HepG2 (cell line): ENCODE measurements around the gene FGFBP1. TPM values are rescaled to one million over a fixed set of nuclear protein-coding genes. Genes with fewer than 3 reads are reported as not detected.

ENCODE experiments used
- ATAC-seq: fragments of 200-7000 bp; cut with Tn5 transposase; 3 replicates; pipeline ENCODE4 v1.9.1; 2020; ENCODE audit warnings: mild to moderate bottlenecking, moderate library complexity
- BruUV-seq: library from RNA; stranded (reverse); fragments of 400-500 nt; replicated peaks from 2 replicates; lab custom pipeline; 2021; lab: Mats Ljungman, UMichigan
- CTCF ChIA-PET: fragments of 300-600 bp; formaldehyde crosslinking; extraction: SDS; loops from one replicate; lab custom pipeline; 2021; ENCODE audit warnings: low total read pairs, inconsistent platforms, low intra/inter-chr PET ratio; lab: Yijun Ruan, JAX
- POLR2A ChIA-PET: fragments of 350-600 bp; sonication (Branson Sonifier 250); formaldehyde crosslinking; loops from one replicate; lab custom pipeline; 2020; ENCODE audit warnings: antibody characterized with exemption, inconsistent platforms; lab: Yijun Ruan, JAX
- DNase-seq: peaks from one replicate; pipeline ENCODE4 v3.0.0-alpha.2; 2015; ENCODE audit warnings: low spot score
- FAIRE-seq: peaks from 3 replicates; lab custom pipeline; 2011; peaks lifted over from hg19 to GRCh38; lab: Jason Lieb, UNC
- H2AFZ ChIP-seq: one replicate; pipeline ENCODE4 v1.6.1; 2011; ENCODE audit warnings: low read length, inconsistent platforms
- H3K27ac ChIP-seq: fragments of 300-600 bp; 3 replicates; pipeline ENCODE4 v1.8.0; 2011; ENCODE audit warnings: mixed run types, mild to moderate bottlenecking, mixed read lengths, low read length, inconsistent platforms; ENCODE audit not compliant: insufficient read depth; ENCODE audit errors: extremely low read length
- H3K27me3 ChIP-seq, 2 experiments: fragments of 200-600 bp in 1 of 2; 2 replicates in 1 of 2; 3 replicates in 1 of 2; pipeline versions ENCODE4 v1.6.0 to v1.8.0; 2011; ENCODE audit warnings: low read length in 2 of 2, mild to moderate bottlenecking in 2 of 2, moderate library complexity in 2 of 2, inconsistent platforms in 1 of 2; ENCODE audit not compliant: insufficient read depth in 2 of 2, control insufficient read depth in 1 of 2
- H3K36me3 ChIP-seq, 2 experiments: fragments of 200-600 bp in 1 of 2; replicated peaks in 1 of 2; 2 replicates in 1 of 2; 3 replicates in 1 of 2; pipeline versions ENCODE4 v1.5.1 to v1.8.0; 2011; ENCODE audit warnings: low read length in 2 of 2, inconsistent platforms in 1 of 2; ENCODE audit not compliant: insufficient read depth in 2 of 2, control insufficient read depth in 1 of 2
- H3K4me1 ChIP-seq: 2 replicates; pipeline ENCODE4 v1.5.1; 2012; ENCODE audit warnings: low read length, inconsistent platforms; ENCODE audit not compliant: insufficient read depth
- H3K4me2 ChIP-seq: 2 replicates; pipeline ENCODE4 v1.6.0; 2011; ENCODE audit warnings: low read depth, low read length, inconsistent platforms
- H3K4me3 ChIP-seq, 3 experiments: fragments of 200-600 bp in 1 of 3; sonication (generic), shearing (Covaris generic) in 1 of 3; replicated peaks in 1 of 3; 2 replicates each; pipeline ENCODE4 v1.5.1; 2011 to 2016; ENCODE audit warnings: low read length in 3 of 3, inconsistent platforms in 2 of 3, low read depth in 2 of 3, mild to moderate bottlenecking in 2 of 3, control low read depth in 1 of 3, mixed read lengths in 1 of 3; ENCODE audit not compliant: insufficient read depth in 1 of 3
- H3K79me2 ChIP-seq: one replicate; pipeline ENCODE4 v1.6.1; 2011; ENCODE audit warnings: low read length, inconsistent platforms; ENCODE audit not compliant: insufficient read depth
- H3K9ac ChIP-seq: 2 replicates; pipeline ENCODE4 v1.6.0; 2011; ENCODE audit warnings: mild to moderate bottlenecking, low read depth, low read length, inconsistent platforms; ENCODE audit not compliant: insufficient read depth
- H3K9me3 ChIP-seq: 2 replicates; pipeline ENCODE4 v1.5.1; 2012; ENCODE audit warnings: mild to moderate bottlenecking, low read length
- H4K20me1 ChIP-seq: 2 replicates; pipeline ENCODE4 v1.6.0; 2011; ENCODE audit warnings: inconsistent platforms, mild to moderate bottlenecking, low read length, moderate library complexity; ENCODE audit not compliant: insufficient read depth
- CTCF ChIP-seq: sonication (generic); formaldehyde crosslinking; IDR thresholded peaks from 2 replicates; pipeline ENCODE4 v1.5.0; 2020; ENCODE audit warnings: mild to moderate bottlenecking, missing genetic modification reagents, moderate library complexity
- FUBP1 ChIP-seq: sonication (generic); formaldehyde crosslinking; IDR thresholded peaks from 2 replicates; pipeline ENCODE4 v1.5.1; 2020; ENCODE audit warnings: missing genetic modification reagents, mild to moderate bottlenecking, borderline replicate concordance
- HNRNPLL ChIP-seq: fragments of 200-400 bp; formaldehyde crosslinking; IDR thresholded peaks from 2 replicates; pipeline ENCODE4 v1.6.1; 2017; ENCODE audit warnings: mild to moderate bottlenecking, low read depth, low read length; ENCODE audit not compliant: poor library complexity, severe bottlenecking
- KAT7 ChIP-seq: IDR thresholded peaks from 2 replicates; pipeline ENCODE4 v1.6.1; 2018; ENCODE audit warnings: borderline replicate concordance, missing compliant biosample characterization
- KDM1A ChIP-seq: IDR thresholded peaks from 2 replicates; pipeline ENCODE4 v1.6.1; 2016; ENCODE audit warnings: missing compliant biosample characterization
- MTERF4 ChIP-seq: sonication (generic); formaldehyde crosslinking; IDR thresholded peaks from 2 replicates; pipeline ENCODE4 v1.8.0; 2023; ENCODE audit warnings: mild to moderate bottlenecking, missing genetic modification reagents
- ZBTB8A ChIP-seq: sonication (generic); formaldehyde crosslinking; IDR thresholded peaks from 2 replicates; pipeline ENCODE4 v1.4.0; 2020; ENCODE audit warnings: mild to moderate bottlenecking, low read depth, missing genetic modification reagents, borderline replicate concordance
- WGBS: methylation state at CpG from one replicate; pipeline ENCODE4 v1.1.6; 2017; ENCODE audit warnings: low lambda C conversion rate; 5-methylcytosine and 5-hydroxymethylcytosine counted together
- in situ Hi-C: cut with HindIII; loops from 2 replicates; pipeline ENCODE4 v1.10.0; 2017; ENCODE audit warnings: low pct_unique_long_range_greater_than_20kb; ENCODE audit not compliant: extremely low pct_ligation_motif_present
- intact Hi-C: fragments of 100-400 bp; cut with micrococcal nuclease; formaldehyde crosslinking; loops from one replicate; pipeline ENCODE4 v1.10.0; 2022; ENCODE audit not compliant: unreplicated experiment
- polyA plus RNA-seq, 8 experiments: library from polyadenylated mRNA; depleted of rRNA in 3 of 8; stranded (reverse) in 7 of 8; unstranded in 1 of 8; fragments of >200 nt; fragmentation: Illumina TruSeq in 4 of 8; extraction: Trizol in 4 of 8; gene quantifications; 2 replicates each; pipeline versions ENCODE4 v1.2.1 to v1.2.3, GENCODE V29; 2011 to 2016; ENCODE audit warnings: low read depth in 4 of 8, missing spikeins in 1 of 8, mixed read lengths in 1 of 8; ENCODE audit not compliant: insufficient read depth in 1 of 8
- total RNA-seq, 5 experiments: library from RNA; depleted of rRNA; stranded (reverse); fragments of >200 nt; fragmentation: Illumina TruSeq; extraction: Trizol; gene quantifications; 2 replicates each; pipeline ENCODE4 v1.2.3, GENCODE V29; 2016; ENCODE audit warnings: low read depth in 1 of 5

The FGFBP1 gene
- total and polyA plus RNA-seq, 2 of the 13 experiments (the other 11 are each of a cell fraction or from before 2014, with no cell fraction given), result not detected

GRCh38 chr4:15971068-15971801, 32.7 kb upstream of the FGFBP1 start:
- DNase-seq, result peak; percentile 9
- Histone ChIP-seq H3K79me2 (no peaks in the 10 kb centered on the region), H3K36me3 (no peaks in the 10 kb centered on the region), H3K9ac (no peak overlapping the region), H3K4me2 (no peak overlapping the region), H2AFZ (no peak overlapping the region), H3K27me3 (peaks cover 0 to 2% of the 10 kb centered on the region in 2 experiments; a peak in 1 of 5 replicates), H3K4me1 (no peaks in the 10 kb centered on the region), H4K20me1 (no peaks in the 10 kb centered on the region), H3K27ac (no peak overlapping the region), H3K4me3 (no peak overlapping the region), H3K9me3 (no peaks in the 10 kb centered on the region)
- BruUV-seq, result no TSS peak
- in situ Hi-C loops, result no loop called here
- 32% methylated on average over 5 of the region's 9 CpGs for WGBS
- ChIA-PET CTCF (no interaction called here), POLR2A (no interaction called here)
- TF ChIP-seq CTCF (CRISPR knock-in tag), result 0 out of 2 replicates have a peak, but pooled peaks have one; percentile 6
- TF ChIP-seq KAT7 (CRISPR knock-in tag), result no peak
- FAIRE-seq, result no peak
- peak; percentile 85 for ATAC-seq
- intact Hi-C loops, result no loop called here

- ChIA-PET POLR2A (no interaction called here), CTCF (no interaction called here)
- Histone ChIP-seq H3K4me2 (no peak overlapping the region), H3K36me3 (no peaks in the 10 kb centered on the region), H4K20me1 (no peaks in the 10 kb centered on the region), H3K4me1 (no peaks in the 10 kb centered on the region), H3K79me2 (no peaks in the 10 kb centered on the region), H3K4me3 (no peak overlapping the region), H3K27me3 (no peaks in the 10 kb centered on the region), H3K9me3 (no peaks in the 10 kb centered on the region), H2AFZ (no peak overlapping the region), H3K9ac (no peak overlapping the region), H3K27ac (no peak overlapping the region)
- no peak for ATAC-seq
- no TSS peak for BruUV-seq
- no peak for TF ChIP-seq KDM1A (CRISPR knock-in tag)
- no peak for TF ChIP-seq MTERF4
- no peak for TF ChIP-seq HNRNPLL
- TF ChIP-seq ZBTB8A (CRISPR knock-in tag), result no peak
- TF ChIP-seq FUBP1, result no peak
- WGBS, result 52% methylated on average over 11 of the region's 11 CpGs
- no peak for DNase-seq
- intact Hi-C loops, result no loop called here
- no peak for FAIRE-seq
- in situ Hi-C loops, result no loop called here
Measured at GRCh38 chr4:15968551-15969300, 30.2 kb upstream of the FGFBP1 start.
